Daoy (cell line): Measurements from ENCODE around the gene NPAS1. TPM values are rescaled to one million over a fixed set of nuclear protein-coding genes. Genes with fewer than 3 reads are reported as not detected.
A peak's percentile ranks its signal among the peaks of the same experiment; 100 is the strongest.

Experiments
- DNase-seq: peaks from one replicate; pipeline ENCODE4 v3.0.0-alpha.2; 2015; ENCODE audit warnings: low read depth
- total RNA-seq: library from RNA; depleted of rRNA; stranded (reverse); fragments of >200 nt; shearing (Covaris generic); gene quantifications from 2 replicates; pipeline ENCODE4 v1.2.3, GENCODE V29; 2014; rRNA removed

Gene NPAS1, protein sequence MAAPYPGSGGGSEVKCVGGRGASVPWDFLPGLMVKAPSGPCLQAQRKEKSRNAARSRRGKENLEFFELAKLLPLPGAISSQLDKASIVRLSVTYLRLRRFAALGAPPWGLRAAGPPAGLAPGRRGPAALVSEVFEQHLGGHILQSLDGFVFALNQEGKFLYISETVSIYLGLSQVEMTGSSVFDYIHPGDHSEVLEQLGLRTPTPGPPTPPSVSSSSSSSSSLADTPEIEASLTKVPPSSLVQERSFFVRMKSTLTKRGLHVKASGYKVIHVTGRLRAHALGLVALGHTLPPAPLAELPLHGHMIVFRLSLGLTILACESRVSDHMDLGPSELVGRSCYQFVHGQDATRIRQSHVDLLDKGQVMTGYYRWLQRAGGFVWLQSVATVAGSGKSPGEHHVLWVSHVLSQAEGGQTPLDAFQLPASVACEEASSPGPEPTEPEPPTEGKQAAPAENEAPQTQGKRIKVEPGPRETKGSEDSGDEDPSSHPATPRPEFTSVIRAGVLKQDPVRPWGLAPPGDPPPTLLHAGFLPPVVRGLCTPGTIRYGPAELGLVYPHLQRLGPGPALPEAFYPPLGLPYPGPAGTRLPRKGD
- total RNA-seq: 0.27 TPM in 1 of 2 replicates, not detected in the other

- no peak for DNase-seq
Measured at GRCh38 chr19:47019431-47020041, at the start of gene NPAS1. Gene NPAS1 (plus strand): TSS chr19:47019837. CDS start chr19:47021048, 1,211 bp downstream.

DNA sequence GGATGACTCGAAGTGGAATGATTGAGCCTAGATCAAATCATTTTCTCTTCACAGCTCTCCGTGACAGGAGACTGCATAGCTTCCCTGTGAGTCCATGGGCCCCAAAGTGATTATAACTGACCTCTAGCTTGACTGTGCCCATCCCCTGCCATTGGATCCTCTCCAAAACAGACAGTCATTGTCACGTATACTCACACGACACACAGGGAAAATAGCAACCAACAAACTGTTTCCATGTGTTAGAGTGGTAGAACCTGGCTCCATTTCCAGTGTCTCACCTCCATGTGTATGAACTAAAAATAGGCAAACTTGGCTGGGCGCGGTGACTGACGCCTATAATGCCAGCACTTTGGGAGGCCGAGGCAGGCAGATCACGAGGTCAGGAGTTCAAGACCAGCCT is 48.8 kb upstream of the NPAS1 start:
- peak; percentile 92 for DNase-seq

GRCh38 chr19:46972311-46972710 is 47.3 kb upstream of the NPAS1 start:
- DNase-seq: no peak

DNA sequence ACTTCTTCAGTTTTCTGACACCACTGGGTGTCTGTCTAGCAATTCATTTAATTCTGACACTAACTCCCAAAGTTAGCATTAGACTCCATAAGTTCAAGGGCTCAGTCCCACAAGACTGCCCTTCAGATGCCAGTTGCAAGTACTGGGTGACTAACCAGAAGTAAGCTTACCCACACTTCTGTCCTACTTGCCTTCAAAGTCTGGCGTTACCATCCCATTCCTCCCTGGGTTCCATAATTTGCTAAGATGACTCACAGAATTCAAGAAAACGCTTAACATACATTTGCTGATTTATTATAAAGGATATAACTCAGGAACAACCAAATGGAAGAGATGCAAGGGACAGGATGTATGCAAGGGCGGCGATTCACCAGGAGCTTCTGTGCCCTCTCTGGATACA is 45.5 kb upstream of the NPAS1 start:
- DNase-seq: no peak

DNA sequence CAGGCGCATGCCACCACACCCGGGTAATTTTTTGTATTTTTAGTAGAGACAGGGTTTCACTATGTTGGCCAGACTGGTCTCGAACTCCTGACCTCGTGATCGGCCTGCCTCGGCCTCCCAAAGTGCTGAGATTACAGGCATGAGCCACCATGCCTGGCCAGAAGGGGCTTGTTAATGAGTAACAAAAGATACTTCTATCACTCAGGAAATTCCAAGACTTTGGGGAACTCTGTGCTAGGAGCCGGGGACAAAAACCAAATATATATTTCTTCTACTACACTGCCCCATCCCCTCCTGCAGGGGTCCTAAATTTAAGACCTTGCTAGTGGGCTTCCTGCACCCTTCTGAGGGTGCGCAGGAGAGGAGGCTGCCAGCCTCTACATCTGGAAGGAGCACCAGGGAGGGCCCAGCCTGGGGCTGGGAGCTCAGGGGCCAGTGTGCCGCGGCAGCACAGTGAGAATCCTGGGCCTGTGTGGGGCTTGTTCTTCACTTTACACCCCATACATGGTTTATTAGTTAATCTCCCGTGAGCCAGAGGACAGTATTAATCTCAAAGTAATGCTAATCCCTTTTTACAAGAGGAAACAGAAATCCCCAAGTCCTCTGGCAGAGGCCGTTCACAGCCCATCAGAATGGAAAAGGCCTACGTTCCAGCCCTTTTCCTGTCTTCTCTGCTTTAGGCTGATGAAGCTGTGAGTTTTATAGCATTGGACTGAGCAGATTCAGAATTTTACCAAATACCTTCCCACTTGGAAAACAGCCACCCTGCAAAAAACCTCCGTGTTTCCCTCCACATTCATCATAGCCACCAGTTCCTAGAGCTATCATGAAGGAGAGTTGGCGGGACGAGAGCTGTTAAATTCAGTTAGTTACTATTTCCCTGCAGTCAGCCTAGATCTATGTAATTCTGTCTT is 44.4 kb upstream of the NPAS1 start:
- no peak for DNase-seq

DNA sequence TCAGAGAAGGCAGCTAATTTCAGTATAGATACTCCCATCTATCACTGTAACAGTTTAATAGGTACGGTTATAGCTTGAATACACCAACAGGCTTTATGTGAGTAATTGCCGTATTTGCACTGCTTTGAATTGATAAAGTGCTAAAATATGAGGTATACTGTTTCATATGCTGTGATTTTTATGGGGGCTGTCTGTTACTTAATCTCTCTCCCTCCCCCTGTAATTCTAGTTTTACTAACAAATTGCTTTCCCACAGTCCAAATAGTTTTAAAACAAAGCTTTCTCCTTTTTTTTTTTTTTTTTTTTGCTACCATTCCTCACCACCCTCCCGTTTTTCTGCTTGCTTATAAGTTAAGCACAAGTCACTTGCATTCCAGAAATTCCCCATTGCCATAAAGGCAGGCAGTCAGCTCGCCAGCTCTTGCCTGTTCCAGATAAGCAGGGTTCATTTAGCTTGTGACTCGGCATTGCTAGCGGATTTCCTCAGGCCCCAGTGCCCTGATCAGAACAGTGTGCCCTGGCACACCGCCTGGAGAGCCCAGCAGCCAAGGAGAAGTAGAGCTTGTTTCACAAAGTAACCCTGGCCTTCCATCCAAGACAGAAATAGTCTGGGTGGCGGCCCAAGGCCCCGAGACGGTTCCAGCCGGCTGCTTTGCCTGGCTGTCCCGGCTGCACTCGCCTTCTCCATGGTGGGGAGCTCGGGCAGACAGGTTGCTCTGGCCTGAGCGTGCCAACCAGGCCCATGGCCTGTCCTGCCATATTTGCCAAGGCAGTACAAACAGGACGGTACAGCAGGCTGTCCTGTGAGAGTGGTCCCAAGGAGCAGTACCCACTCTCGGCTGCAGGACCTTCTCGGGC is 43.5 kb upstream of the NPAS1 start:
- peak; percentile 95 for DNase-seq

DNA sequence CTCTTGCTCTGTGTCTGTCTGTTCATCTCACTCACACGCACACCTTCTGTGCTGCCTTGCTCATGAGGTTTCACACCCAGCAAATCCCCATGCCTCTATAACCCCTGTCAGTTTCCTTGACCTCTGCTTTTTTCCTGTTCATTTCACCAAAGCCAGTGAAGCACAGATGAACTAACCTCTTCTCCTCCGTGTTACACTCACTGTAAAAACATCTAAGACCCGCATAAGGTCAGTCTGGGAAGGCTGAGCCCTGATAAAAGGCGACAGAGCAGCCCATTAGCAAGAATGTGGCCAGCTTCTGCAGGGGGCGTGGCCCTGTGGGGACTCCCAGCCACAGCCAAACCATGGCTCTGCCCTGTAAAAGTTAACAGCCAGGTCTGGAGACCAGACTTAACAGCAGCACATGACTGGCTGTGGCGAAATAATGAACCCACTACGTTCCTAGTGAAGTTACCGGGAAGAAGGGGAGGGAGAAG is 42.8 kb upstream of the NPAS1 start:
- DNase-seq: peak; percentile 84

- DNase-seq: no peak
Measured at GRCh38 chr19:46977548-46977947, 42.1 kb upstream of the NPAS1 start.

DNA sequence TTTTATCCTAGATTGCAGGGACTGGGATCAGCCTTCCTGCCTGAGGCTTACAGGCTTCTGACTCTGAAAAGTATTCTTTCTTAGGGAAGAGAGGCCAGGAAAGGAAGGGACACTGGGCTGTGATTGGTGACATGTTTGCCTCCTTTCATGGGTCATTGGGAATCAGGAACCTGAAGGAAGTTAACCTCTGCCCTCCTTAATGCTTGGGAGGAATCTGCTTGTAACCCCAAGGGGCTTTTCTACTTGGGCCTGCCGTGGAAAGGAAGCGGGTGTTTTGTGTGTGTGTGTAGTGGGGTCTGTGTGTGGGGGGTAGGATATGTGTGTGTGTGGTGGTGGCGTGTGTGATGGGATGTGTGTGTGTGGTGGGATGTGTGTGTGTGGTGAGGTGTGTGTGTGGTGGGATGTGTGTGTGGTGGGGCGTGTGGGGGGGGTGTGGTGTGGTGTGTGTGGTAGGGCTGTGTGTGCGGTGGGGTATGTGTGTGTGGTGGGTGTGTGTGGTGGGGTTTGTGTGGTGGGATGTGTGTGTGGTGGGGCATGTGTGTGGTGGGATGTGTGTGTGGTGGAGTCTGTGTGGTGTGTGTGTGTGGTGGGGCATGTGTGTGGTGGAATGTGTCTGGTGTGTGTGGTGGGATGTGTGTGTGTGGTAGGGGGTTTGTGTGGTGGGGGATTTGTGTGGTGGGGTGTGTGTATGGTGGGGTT is 41.3 kb upstream of the NPAS1 start:
- DNase-seq: no peak

GRCh38 chr19:46979126-46980105 is 40.2 kb upstream of the NPAS1 start:
- no peak for DNase-seq

GRCh38 chr19:46980761-46981160 is 38.9 kb upstream of the NPAS1 start:
- no peak for DNase-seq

DNA sequence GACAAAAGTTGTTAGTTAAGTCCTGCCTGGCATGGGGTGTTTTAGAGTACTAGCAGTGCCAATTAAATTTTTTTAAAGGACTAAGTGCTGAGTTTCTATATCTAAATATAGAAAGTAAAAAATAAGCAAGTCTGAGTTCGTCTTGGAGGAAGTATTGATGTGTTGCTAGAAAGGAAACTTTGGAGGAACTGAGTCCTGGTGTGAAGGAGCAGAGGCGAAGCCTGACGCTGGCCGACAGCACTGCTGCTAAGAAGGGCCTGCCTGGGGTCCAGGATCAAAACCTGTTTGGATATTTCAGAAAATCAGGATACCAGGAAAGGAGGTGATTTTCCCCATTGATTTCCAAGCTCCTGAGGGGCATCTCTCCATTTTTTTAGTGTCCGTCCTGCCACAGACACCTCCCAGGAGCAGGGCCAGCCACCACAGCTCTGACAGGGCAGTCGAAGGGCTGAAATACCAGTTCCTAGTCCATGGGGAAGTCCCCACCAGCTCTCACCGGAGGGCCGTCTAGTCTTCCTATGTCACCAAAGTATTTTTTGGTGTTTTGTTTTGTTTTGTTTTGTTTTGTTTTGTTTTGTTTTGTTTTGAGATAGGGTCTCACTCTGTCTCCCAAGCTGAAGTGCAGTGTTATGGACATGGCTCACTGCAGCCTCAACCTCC is 38.2 kb upstream of the NPAS1 start:
- DNase-seq: no peak

- DNase-seq: no peak
Measured at GRCh38 chr19:46983097-46983496, 36.5 kb upstream of the NPAS1 start.

GRCh38 chr19:46984077-46985010 is 35.3 kb upstream of the NPAS1 start:
- no peak for DNase-seq

DNA sequence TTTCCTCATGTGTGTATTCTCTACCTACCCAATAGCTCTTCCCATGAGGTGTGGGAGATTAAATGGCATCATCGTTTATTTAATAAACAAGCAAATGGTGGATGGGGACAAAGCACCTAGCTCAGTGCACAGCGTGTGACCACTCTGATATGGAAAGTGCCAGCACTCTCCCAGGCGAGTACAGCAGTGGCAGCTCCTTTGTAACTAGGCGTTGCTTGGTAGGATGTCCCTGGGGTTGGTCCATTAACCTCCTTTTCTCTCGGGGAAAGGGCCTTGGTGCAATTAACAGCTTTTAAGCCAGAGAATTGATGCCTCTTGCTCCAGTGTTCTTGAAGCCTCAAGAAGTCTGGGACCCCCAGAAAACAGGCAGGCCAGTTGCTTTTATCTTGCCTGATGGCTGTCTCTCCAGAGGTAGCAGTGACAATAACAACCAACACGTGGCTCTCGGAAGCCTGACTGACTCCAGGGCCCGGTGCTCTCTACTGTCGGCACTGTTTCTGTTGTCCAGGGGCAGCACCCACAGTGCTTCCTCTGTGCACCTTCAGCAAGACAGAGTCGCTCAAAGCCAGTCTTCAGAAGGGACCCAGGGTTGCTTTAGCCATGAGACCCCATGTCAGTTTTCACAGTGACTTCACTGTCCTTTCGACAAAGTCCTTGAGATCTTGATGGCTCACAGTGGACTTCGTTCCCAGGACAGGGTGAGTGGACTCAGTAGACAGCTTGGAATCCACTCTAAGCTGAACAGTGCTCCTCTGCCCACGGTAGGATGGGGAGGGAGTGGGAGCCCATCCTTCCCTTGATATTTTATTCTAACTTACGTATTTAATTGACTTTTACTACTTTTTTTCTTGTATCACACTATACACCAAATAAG is 33.9 kb upstream of the NPAS1 start:
- DNase-seq: no peak

- no peak for DNase-seq
Measured at GRCh38 chr19:46988614-46989230, 30.9 kb upstream of the NPAS1 start.
